Measurements from ENCODE around the gene TASP1.

The TASP1 gene

DNA sequence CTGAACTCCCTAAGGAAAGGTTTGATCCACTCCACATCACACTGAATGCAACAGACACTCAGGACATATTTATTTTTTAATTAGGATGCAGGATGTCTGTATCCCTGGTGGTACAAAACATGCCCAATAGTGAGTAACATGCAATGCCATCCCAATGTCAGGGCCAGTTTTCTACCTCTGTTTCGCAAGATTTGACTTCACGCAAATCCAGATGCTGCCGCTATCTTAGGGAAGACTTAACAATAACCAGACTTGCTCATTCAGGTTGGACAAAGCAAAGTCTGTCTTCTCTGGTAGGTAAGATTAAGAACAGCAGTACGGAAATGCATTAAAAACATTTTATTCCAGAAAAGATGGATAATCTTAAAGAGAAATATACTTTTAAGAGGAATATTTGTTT lies 103.1 kb downstream of the TASP1 start:
- Histone ChIP-seq H3K9ac (ENCODE audit: low read depth, low read length) (no peak overlapping the region), H3K9me3 (ENCODE audit: insufficient read depth, low read length, severe bottlenecking) (no peaks in the 10 kb centered on the region), H3K36me3 (ENCODE audit: insufficient read depth, low read length) (peaks cover 81% of the 10 kb centered on the region), H3K27me3 (ENCODE audit: insufficient read depth, low read length, poor library complexity) (no peaks in the 10 kb centered on the region), H3K4me1 (ENCODE audit: insufficient read depth, low read length) (no peaks in the 10 kb centered on the region), H3K27ac (ENCODE audit: low read length) (no peak overlapping the region), H3K4me2 (ENCODE audit: insufficient read depth, low read length) (no peak overlapping the region), H3K79me2 (ENCODE audit: insufficient read depth, low read length) (peaks cover 96% of the 10 kb centered on the region), H3K4me3 (ENCODE audit: low read depth in 1 of 2, low read length in 2 of 2) (no peak overlapping the region), H4K20me1 (ENCODE audit: insufficient read depth, low read length) (peaks cover 3% of the 10 kb centered on the region; the same call in 1 of the 2 replicates), H2AFZ (ENCODE audit: low read depth, low read length) (no peak overlapping the region)
- TF ChIP-seq, protein P1, sequence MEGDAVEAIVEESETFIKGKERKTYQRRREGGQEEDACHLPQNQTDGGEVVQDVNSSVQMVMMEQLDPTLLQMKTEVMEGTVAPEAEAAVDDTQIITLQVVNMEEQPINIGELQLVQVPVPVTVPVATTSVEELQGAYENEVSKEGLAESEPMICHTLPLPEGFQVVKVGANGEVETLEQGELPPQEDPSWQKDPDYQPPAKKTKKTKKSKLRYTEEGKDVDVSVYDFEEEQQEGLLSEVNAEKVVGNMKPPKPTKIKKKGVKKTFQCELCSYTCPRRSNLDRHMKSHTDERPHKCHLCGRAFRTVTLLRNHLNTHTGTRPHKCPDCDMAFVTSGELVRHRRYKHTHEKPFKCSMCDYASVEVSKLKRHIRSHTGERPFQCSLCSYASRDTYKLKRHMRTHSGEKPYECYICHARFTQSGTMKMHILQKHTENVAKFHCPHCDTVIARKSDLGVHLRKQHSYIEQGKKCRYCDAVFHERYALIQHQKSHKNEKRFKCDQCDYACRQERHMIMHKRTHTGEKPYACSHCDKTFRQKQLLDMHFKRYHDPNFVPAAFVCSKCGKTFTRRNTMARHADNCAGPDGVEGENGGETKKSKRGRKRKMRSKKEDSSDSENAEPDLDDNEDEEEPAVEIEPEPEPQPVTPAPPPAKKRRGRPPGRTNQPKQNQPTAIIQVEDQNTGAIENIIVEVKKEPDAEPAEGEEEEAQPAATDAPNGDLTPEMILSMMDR (IDR thresholded peaks at IDR 0.05; ENCODE audit: borderline replicate concordance, extremely low read depth, low read length, poor library complexity, severe bottlenecking) = no peak
- TF ChIP-seq EZH2 (IDR thresholded peaks at IDR 0.05; ENCODE audit: borderline replicate concordance, low read depth, low read length, severe bottlenecking) = no peak
- no peak for DNase-seq
- ATAC-seq (ENCODE audit: insufficient read depth, low read depth) = no peak

DNA sequence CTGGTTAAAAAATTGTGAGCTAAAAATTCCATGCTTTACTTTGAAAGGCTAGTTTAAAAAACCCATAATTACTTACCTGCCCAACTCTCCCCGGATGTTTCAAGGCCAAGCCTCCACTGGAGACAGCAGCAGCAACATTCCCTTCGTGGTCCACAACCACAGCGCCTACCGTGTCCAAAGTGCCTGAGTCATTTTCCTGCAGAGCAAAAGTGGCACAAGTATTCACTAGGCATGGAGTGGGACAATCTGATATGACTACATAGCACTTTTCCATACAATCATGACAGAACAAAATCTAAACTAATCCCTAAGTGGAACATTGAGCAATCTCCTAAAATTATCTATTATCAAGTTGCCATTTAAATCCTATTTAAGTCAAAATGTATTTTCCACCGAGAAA lies 104.8 kb downstream of the TASP1 start:
- Histone ChIP-seq H3K79me2 (ENCODE audit: insufficient read depth, low read length) (peaks cover 95% of the 10 kb centered on the region), H3K27ac (ENCODE audit: low read length) (0 out of 2 replicates have a peak overlapping the region, but pooled peaks have one; percentile 10), H4K20me1 (ENCODE audit: insufficient read depth, low read length) (peaks cover 3% of the 10 kb centered on the region; the same call in 1 of the 2 replicates), H3K4me2 (ENCODE audit: insufficient read depth, low read length) (no peak overlapping the region), H3K27me3 (ENCODE audit: insufficient read depth, low read length, poor library complexity) (no peaks in the 10 kb centered on the region), H3K4me1 (ENCODE audit: insufficient read depth, low read length) (no peaks in the 10 kb centered on the region), H3K9me3 (ENCODE audit: insufficient read depth, low read length, severe bottlenecking) (no peaks in the 10 kb centered on the region), H3K36me3 (ENCODE audit: insufficient read depth, low read length) (peaks cover 87% of the 10 kb centered on the region), H3K9ac (ENCODE audit: low read depth, low read length) (no peak overlapping the region), H3K4me3 (ENCODE audit: low read depth in 1 of 2, low read length in 2 of 2) (no peak overlapping the region), H2AFZ (ENCODE audit: low read depth, low read length) (no peak overlapping the region)
- TF ChIP-seq, protein P1 (IDR thresholded peaks at IDR 0.05; ENCODE audit: borderline replicate concordance, extremely low read depth, low read length, poor library complexity, severe bottlenecking) = no peak
- TF ChIP-seq EZH2 (IDR thresholded peaks at IDR 0.05; ENCODE audit: borderline replicate concordance, low read depth, low read length, severe bottlenecking) = no peak
- no peak for ATAC-seq (ENCODE audit: insufficient read depth, low read depth)
- no peak for DNase-seq

DNA sequence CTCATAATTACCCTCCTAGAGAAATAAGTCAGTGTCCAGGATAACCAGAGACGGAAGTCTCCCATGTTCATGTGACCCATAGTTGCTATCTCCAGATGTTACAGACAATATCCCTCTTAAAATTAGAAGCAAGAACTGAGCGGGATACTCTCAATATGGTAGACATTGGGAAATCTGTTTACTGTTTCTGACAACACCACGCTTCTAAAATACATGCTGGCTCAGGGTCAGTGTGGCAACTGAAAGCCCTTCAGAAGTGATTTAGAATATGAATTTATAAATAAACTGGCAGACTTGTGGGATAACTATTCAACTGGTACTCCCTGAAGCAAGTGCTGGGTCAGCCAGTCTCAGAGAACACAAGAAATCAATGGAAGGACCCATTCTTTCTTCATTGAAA lies 108.6 kb downstream of the TASP1 start:
- Histone ChIP-seq H3K4me2 (ENCODE audit: insufficient read depth, low read length) (no peak overlapping the region), H3K4me1 (ENCODE audit: insufficient read depth, low read length) (no peaks in the 10 kb centered on the region), H3K27me3 (ENCODE audit: insufficient read depth, low read length, poor library complexity) (no peaks in the 10 kb centered on the region), H3K36me3 (ENCODE audit: insufficient read depth, low read length) (peaks cover 100% of the 10 kb centered on the region), H3K79me2 (ENCODE audit: insufficient read depth, low read length) (peaks cover 91% of the 10 kb centered on the region), H4K20me1 (ENCODE audit: insufficient read depth, low read length) (peaks cover 3% of the 10 kb centered on the region; the same call in 1 of the 2 replicates), H2AFZ (ENCODE audit: low read depth, low read length) (no peak overlapping the region), H3K9me3 (ENCODE audit: insufficient read depth, low read length, severe bottlenecking) (no peaks in the 10 kb centered on the region), H3K9ac (ENCODE audit: low read depth, low read length) (no peak overlapping the region), H3K27ac (ENCODE audit: low read length) (peak overlapping the region; percentile 19; the same call in 1 of the 2 replicates), H3K4me3 (ENCODE audit: low read depth in 1 of 2, low read length in 2 of 2) (no peak overlapping the region)
- TF ChIP-seq, protein P1 (IDR thresholded peaks at IDR 0.05; ENCODE audit: borderline replicate concordance, extremely low read depth, low read length, poor library complexity, severe bottlenecking) = no peak
- TF ChIP-seq EZH2 (IDR thresholded peaks at IDR 0.05; ENCODE audit: borderline replicate concordance, low read depth, low read length, severe bottlenecking) = no peak
- no peak for DNase-seq
- ATAC-seq (ENCODE audit: insufficient read depth, low read depth) = no peak

Measured in DND-41 (cell line).